GM19239 (cell line): ENCODE data around the gene ATP5F1E.
"Not testable (repeated sequence)": the region's sequence is repeated elsewhere in the genome, so short reads cannot be mapped to it uniquely, and the experiment has no call there.

ENCODE experiments used
- DNase-seq: peaks from one replicate; pipeline ENCODE4 v3.0.0; 2011; ENCODE audit warnings: low spot score; ENCODE audit not compliant: insufficient read length
- FAIRE-seq: peaks from 2 replicates; lab custom pipeline; 2011; peaks lifted over from hg19 to GRCh38; lab: Jason Lieb, UNC

ATP5F1E gene

DNA sequence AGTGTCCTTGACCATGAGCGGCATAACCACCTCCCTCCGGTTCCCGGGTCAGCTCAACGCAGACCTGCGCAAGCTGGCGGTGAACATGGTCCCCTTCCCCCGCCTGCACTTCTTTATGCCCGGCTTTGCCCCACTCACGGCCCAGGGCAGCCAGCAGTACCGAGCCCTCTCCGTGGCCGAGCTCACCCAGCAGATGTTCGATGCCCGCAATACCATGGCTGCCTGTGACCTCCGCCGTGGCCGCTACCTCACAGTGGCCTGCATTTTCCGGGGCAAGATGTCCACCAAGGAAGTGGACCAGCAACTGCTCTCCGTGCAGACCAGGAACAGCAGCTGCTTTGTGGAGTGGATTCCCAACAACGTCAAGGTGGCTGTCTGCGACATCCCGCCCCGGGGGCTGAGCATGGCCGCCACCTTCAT is 8.0 kb downstream of the ATP5F1E start:
- FAIRE-seq (no peak), DNase-seq (no peak)

DNA sequence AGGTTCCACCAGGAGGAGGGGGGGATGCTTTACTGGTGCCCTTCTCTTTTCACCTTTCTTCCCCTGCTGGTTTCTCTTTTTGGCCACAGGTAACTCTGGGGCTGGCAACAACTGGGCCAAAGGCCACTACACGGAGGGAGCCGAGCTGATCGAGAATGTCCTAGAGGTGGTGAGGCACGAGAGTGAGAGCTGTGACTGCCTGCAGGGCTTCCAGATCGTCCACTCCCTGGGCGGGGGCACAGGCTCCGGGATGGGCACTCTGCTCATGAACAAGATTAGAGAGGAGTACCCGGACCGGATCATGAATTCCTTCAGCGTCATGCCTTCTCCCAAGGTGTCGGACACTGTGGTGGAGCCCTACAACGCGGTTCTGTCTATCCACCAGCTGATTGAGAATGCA is 8.5 kb downstream of the ATP5F1E start:
- FAIRE-seq = no peak

DNA sequence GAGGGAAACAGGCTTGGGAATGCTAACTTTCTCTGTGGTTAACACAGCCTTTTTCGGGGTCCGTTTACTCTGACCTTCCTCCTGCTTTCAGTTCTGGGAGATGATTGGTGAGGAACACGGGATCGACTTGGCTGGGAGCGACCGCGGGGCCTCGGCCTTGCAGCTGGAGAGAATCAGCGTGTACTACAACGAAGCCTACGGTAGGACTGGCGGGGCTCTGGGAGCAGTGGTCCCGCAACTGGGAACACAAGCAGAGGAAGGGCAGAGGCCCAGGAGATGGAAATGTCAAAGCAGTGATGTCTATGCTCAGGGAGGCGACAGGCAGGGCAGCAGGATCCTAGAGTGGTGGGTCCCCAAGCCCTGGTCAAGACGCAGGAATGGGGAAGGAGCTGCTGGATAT is 9.4 kb downstream of the ATP5F1E start:
- FAIRE-seq = no peak
- no peak for DNase-seq

More for the DNA sequence above, 8.5 kb downstream of the ATP5F1E start:
- DNase-seq = no peak

- FAIRE-seq (no peak), DNase-seq (no peak)
Observed at GRCh38 chr20:59020938-59021551, 11.1 kb downstream of the ATP5F1E start.

DNA sequence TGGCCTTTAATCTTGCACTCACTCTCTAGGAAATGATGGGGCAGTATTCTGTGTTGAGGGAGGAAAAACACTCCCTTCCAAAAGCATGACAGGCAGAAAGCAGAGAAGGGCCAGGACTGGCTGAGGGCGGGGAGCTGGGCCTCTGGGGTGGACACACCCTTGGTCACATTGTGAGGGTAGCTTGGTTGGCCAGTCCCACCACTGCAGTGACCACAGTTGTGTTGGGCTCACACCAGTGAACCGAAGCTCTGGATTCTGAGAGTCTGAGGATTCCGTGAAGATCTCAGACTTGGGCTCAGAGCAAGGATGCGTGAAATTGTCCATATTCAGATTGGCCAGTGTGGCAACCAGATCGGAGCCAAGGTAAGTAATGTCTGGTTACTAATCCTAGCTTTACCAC is 12.9 kb downstream of the ATP5F1E start, which contains the start of gene TUBB1:
TUBB1 (plus strand) TSS at position 213 of the 400 bp plus-strand sequence; CDS start at position 307, 94 bp downstream.
- FAIRE-seq = no peak
- no peak for DNase-seq

GRCh38 chr20:59018817-59019216 is 13.3 kb downstream of the ATP5F1E start:
- FAIRE-seq (no peak), DNase-seq (no peak)

DNA sequence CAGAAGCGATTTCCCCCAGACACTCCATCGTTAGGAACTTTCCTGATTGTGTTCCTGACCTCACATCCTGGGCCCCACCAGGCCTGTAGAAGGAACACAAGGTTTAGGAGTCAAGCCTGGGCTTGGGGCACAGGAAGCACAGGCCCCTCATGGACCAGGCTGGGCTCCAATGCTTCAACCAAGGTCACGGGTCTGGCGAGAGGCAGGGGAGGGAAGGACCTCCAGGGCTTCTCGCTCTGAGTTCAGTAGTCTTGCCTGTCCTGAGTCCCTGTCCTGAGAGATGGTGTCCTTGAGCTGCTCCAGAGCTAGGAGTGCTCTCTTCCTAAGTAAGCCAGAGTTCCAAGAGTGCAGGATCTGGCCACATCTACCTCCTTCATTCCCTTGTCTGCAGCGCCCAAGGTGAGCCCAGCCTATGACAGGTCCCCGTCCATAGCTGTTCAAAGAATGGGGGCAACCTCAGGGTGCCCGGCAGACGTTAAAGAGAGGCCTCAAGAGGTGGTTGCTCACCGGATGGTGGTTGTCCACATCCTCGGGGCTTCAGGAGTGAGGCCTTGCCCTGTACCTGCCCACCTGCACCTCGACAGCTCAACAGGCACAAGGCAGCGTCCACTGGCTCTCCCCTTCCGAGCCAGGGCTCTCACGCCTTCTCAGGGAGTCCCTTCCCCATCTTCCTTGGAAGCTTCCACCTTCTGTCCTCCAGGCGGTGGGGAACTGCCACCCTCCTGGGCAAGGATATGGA is 14.5 kb downstream of the ATP5F1E start:
- FAIRE-seq (no peak), DNase-seq (no peak)

DNA sequence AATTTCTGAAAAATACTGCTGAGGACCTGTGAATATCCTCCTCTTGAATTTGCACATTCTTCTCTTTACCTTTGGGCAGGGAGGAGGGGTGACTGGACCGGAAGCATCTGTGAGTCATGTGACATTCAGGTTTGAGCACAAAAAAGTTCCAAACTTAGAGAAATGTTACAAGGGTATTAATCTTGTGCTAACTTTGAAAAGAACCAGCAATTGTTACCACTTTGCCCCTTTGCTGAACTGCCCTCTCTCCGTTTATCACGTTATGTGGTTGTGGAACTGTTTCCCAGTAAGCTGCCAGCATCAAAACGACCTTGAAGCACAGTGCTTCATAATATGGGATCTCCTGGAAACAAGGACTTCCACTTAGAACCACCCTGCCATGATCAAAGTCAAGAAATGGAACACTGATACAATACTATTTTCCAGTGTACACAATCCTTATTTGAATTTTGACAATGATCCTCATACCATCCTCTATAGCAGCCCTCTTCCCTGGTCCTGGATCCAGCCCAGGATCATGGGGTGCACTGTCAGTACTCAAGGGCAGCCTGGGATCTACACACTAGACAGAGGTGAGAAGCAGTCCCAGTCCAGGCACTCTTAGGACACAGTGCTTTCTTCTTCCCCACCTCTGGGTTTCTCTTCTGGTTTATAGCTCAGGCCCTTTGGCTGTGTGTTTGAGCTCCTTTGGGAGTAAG is 15.2 kb downstream of the ATP5F1E start:
- FAIRE-seq (no peak), DNase-seq (no peak)

DNA sequence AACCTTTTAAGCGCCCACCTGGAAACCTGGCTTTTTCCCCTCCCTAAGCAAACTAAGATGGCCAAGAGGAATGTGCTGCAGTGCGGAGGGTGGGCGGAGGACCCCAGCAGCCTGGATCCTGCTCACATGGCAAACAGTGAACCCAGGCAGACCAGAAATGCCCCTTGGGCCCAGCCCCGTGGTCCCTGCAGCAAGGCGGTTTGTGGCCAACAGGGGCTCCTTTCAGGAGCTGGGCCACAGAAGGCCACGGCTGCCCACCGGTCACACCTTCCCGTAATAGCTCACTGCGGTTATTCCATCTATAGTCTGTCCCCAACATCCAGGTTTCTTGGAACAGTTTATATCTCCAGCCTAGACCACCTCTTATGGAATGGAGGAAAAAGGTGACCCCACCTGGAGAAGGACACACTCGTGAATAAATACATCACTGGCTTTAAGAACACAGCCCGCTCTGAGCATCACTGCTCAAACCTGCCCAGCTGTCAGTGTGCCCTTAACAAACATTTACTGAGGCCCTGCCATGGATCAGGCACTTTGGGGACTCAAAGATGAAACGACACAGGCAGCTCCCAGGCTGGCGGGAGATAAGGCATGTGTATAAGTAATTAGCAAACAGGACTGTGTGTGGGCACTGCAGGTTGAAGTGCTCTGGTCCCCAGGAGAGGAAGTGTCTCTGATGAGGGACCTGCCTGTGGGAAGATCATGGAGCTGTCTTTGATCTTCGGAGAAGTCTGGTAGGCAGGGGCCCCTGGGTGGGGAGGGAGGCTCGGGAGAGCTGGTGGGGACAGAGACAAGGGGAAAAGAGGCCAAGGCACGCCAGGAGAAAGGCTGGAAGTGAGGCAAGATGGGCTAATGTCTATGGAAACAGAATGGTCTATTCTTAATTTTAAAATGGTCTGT is 16.1 kb downstream of the ATP5F1E start:
- no peak for FAIRE-seq
- no peak for DNase-seq

- FAIRE-seq (no peak), DNase-seq (no peak)
Observed at GRCh38 chr20:59015411-59015810, 16.7 kb downstream of the ATP5F1E start.

GRCh38 chr20:59014680-59015389 is 17.3 kb downstream of the ATP5F1E start:
- DNase-seq (no peak), FAIRE-seq (no peak)

DNA sequence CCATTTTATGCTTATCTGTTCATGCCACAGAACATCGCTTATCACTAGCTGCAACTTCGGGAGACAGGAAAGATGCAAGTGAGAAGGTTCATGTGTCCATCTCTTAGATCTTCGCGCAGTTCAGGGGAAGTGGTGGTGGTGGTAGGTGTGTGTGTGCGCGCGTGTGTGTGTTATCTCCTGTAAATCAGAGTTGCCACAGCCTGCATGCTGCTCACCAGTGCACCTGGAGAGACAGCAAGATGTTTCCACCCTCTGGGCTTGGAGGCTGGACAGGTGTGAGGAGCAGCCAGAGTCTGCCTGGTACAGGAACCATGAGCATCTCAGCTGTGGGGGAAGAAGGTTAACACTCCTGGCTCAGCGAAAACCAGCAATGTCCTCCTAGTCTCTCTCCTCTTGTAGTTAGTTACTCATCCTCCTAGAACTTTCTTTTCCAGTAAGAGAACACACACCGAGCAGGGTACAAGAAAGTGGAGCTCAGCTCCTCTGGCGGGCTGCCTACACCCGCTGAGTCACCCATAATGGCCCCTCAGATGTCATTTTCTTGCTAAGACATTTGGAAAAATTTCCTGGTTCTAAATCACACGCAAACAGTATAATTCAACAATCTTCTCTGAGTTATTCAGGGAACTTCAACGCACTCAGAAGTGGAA is 18.1 kb downstream of the ATP5F1E start:
- FAIRE-seq = no peak
- DNase-seq = no peak

DNA sequence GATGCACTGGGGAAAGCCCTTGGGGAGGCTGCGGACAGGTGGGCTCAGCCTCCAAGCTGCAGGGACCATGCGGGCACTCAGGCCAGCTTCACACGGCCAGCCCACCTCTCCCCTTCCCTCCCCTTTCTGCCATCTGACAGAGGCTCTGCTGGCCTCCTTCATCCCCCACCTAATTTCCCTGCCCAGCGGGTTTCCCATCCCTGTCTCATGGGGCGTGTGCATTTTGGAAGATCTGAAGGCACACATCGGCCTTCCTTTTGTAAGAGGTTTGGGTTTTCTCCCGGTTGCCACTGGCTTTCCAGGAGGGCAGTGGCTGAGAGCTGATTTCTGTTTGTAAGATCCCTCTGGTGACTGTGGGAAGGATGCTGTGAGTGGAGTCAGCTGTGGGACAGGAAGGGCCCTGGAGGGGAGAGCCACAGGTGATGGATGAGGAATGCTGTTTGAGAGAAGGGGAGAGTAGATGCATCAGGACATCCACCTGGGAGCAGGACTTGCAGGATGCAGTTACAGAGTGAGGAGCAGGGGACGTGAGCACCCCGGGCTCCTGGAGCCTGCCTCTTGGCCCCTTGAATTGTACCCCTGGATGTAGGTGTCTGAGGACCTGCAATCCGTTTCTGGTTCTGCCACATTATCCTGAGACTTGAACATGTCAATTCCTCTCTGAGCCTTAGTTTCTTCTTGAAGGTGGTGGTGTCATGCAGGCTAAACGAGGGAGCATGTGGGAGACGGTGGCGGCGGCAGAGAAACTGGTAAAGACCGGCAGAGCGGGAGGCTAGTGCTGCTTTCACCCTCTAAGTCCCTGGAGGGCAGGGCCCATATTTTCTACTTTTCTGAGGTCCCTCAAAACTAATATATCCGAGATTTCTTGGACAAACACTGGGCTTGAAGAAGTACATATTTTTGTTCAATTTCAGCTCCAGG is 18.8 kb downstream of the ATP5F1E start:
- DNase-seq (no peak), FAIRE-seq (no peak)

DNA sequence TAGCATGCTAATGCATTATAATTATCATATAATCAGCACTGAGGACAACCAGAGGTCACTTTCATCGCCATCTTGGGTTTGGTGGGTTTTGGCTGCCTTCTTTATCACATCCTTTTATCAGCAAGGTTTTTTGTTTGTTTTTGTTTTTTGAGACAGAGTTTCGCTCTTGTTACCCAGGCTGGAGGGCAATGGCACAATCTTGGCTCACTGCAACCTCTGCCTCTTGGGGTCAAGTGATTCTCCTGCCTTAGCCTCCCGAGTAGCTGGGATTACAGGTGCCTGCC is 20.3 kb downstream of the ATP5F1E start:
- not testable (repeated sequence) for FAIRE-seq, DNase-seq

GRCh38 chr20:59010995-59011873 is 20.9 kb downstream of the ATP5F1E start:
- no peak for DNase-seq
- FAIRE-seq = no peak

- DNase-seq = no peak
- no peak for FAIRE-seq
Observed at GRCh38 chr20:59010321-59010994, 21.7 kb downstream of the ATP5F1E start.
